Thoracic aorta (tissue), 2 donors: Measurements from ENCODE around the gene PITPNM1. TPM values are rescaled to one million over a fixed set of nuclear protein-coding genes. Genes with fewer than 3 reads are reported as not detected.

Experiments
- ATAC-seq: fragments of 150-250 bp; one replicate; pipeline ENCODE4 v1.8.0; 2017; ENCODE audit warnings: low read depth; ENCODE audit not compliant: insufficient number of reproducible peaks, low FRiP score
- DNase-seq: peaks from one replicate; pipeline ENCODE4 v3.0.0-alpha.2; 2020; ENCODE audit warnings: low spot score
- H3K27ac ChIP-seq, 2 donors: fragments of 200-600 bp; sonication (generic); 1 replicate in 1 of 2; 2 replicates in 1 of 2; pipeline ENCODE4 v1.5.1; 2016; ENCODE audit warnings: mild to moderate bottlenecking in 2 of 2, moderate library complexity in 2 of 2
- H3K27me3 ChIP-seq: fragments of 200-600 bp; sonication (generic); replicated peaks from 2 replicates; pipeline ENCODE4 v1.6.0; 2016; ENCODE audit warnings: mild to moderate bottlenecking; ENCODE audit not compliant: insufficient read depth
- H3K36me3 ChIP-seq: fragments of 200-600 bp; sonication (generic); one replicate; pipeline ENCODE4 v1.5.1; 2016
- H3K4me1 ChIP-seq, 2 donors: fragments of 200-600 bp; sonication (generic); 1 replicate in 1 of 2; 2 replicates in 1 of 2; pipeline versions ENCODE4 v1.5.1 to v1.6.0; 2016; ENCODE audit warnings: low read depth in 2 of 2, mild to moderate bottlenecking in 1 of 2; ENCODE audit not compliant: control insufficient read depth in 1 of 2
- H3K4me3 ChIP-seq: fragments of 200-600 bp; sonication (generic); 2 replicates; pipeline ENCODE4 v1.5.1; 2016; ENCODE audit warnings: mild to moderate bottlenecking
- H3K9me3 ChIP-seq: fragments of 200-600 bp; sonication (generic); 2 replicates; pipeline ENCODE4 v1.5.1; 2016
- total RNA-seq, 2 donors: library from RNA; depleted of rRNA; stranded (reverse); fragments of >200 nt; gene quantifications; one replicate each; pipeline versions ENCODE4 v1.1.0 to v1.2.3, GENCODE V29; 2016
- TF ChIP-seq, protein P1 (sequence below): fragments of 200-600 bp; sonication (generic); IDR thresholded peaks from one replicate; pipeline ENCODE4 v1.5.1; 2019; ENCODE audit warnings: antibody characterized with exemption

PITPNM1 gene
- total RNA-seq, 2 donors from 2014 or later = 27.1 to 32.5 TPM

DNA sequence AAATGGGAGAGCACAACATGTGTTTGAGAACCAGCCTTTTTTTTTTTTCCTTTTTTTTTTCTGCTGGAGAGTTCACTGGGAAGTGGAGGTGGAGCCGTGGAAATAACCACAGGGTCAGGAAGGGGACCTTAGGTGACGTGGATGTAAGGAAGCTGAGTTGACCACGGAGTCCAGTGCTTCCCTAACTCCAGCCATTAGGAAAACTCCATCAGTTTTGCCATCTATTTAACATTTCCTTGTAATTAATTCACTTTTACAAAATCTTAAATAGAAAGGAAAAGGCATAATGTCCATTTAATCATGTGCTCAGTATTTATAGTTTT lies 4.8 kb upstream of the PITPNM1 start:
- ATAC-seq (no peak), DNase-seq (no peak)
- Histone ChIP-seq H3K9me3 (no peaks in the 10 kb centered on the region), H3K27me3 (no peaks in the 10 kb centered on the region), H3K4me1 (peaks cover 17 to 32% of the 10 kb centered on the region in 2 donors), H3K36me3 (no peaks in the 10 kb centered on the region), H3K4me3 (no peak overlapping the region), H3K27ac (no peak overlapping the region)
- TF ChIP-seq, protein P1, sequence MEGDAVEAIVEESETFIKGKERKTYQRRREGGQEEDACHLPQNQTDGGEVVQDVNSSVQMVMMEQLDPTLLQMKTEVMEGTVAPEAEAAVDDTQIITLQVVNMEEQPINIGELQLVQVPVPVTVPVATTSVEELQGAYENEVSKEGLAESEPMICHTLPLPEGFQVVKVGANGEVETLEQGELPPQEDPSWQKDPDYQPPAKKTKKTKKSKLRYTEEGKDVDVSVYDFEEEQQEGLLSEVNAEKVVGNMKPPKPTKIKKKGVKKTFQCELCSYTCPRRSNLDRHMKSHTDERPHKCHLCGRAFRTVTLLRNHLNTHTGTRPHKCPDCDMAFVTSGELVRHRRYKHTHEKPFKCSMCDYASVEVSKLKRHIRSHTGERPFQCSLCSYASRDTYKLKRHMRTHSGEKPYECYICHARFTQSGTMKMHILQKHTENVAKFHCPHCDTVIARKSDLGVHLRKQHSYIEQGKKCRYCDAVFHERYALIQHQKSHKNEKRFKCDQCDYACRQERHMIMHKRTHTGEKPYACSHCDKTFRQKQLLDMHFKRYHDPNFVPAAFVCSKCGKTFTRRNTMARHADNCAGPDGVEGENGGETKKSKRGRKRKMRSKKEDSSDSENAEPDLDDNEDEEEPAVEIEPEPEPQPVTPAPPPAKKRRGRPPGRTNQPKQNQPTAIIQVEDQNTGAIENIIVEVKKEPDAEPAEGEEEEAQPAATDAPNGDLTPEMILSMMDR = no peak

DNA sequence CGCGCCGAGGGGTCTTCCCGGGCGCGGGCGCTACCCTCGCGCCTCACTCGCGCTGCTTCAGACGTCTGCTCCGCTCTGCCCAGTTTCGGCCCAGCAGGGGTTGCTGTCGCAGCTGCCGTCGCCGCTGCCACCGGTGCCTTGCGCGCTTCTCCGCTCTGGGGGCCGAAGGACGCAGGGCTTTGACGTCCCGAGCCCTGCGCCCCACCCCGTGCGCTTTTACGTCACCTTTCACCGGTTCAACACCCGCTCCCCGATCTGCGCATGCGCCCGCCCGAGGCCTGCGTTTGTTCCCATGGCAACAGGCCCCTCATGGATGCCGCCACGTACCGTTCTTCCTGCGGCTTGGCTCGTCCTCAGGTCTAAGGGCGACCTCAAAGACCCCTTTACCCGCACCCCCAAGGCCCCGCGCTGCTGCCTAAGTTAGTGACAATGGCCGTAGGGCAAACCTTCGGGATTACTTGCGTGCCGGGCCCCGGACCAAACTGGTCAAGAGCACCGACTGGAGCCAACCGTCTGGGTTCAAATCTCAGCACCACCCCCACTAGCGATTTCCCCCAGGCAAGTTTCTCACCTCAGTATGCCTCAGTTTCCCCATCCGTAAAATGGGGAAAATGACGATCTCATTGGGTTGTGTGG lies 3.4 kb upstream of the PITPNM1 start:
- H3K4me1 ChIP-seq = peaks cover 20 to 46% of the 10 kb centered on the region in 2 donors
- no peaks in the 10 kb centered on the region for H3K36me3 ChIP-seq
- peak; percentile 99 for DNase-seq
- H3K27ac ChIP-seq = peak overlapping the region; percentile 98
- no peaks in the 10 kb centered on the region for H3K9me3 ChIP-seq
- ATAC-seq = peak; percentile 32
- TF ChIP-seq, protein P1 = no peak
- no peaks in the 10 kb centered on the region for H3K27me3 ChIP-seq
- H3K4me3 ChIP-seq = peak overlapping the region; percentile 84

DNA sequence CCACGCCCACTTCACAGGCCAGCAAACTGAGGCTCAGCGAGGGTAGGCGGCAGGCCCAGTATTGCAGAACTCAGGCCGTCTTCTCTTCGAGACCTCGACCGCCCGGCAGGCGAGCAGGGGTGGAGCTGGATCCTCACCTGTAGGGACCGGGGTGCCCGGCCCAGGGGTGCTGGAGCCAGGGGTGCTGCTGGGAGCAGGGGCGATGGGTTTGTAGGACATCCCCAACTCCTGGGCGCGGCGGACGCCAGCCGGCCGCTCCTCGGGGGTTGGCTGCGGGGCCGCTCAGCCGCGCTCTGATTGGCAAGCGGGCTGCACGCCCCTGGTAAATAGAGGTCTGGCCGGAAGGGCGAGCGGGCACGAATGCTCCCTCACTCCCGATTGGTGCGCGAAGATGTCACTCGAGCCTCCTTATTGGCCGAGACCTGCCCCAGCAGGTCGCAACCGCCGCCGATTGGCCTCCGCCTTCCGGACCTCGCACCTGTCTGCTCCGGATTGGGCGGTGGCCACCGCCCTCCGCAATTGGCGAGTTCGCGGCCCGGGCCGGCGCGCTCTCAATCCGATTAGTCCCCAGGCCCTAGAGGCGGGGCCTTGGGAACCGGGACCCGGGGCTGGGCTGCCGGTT lies 2.8 kb upstream of the PITPNM1 start, which contains the start of gene CDK2AP2:
TSS of gene CDK2AP2 (minus strand) at position 299 of the 622 bp plus-strand sequence. CDS start at position 219, 80 bp downstream.
- peak; percentile 99 for DNase-seq
- Histone ChIP-seq H3K27ac (peak within 1 kb of the TSS; percentile 98), H3K4me3 (peak within 1 kb of the TSS; percentile 84), H3K4me1 (peaks cover 21 to 50% of the 10 kb centered on the region in 2 donors), H3K9me3 (no peaks in the 10 kb centered on the region), H3K36me3 (no peaks in the 10 kb centered on the region), H3K27me3 (no peaks in the 10 kb centered on the region)
- peak; percentile 63 for ATAC-seq
- TF ChIP-seq, protein P1 = no peak

DNA sequence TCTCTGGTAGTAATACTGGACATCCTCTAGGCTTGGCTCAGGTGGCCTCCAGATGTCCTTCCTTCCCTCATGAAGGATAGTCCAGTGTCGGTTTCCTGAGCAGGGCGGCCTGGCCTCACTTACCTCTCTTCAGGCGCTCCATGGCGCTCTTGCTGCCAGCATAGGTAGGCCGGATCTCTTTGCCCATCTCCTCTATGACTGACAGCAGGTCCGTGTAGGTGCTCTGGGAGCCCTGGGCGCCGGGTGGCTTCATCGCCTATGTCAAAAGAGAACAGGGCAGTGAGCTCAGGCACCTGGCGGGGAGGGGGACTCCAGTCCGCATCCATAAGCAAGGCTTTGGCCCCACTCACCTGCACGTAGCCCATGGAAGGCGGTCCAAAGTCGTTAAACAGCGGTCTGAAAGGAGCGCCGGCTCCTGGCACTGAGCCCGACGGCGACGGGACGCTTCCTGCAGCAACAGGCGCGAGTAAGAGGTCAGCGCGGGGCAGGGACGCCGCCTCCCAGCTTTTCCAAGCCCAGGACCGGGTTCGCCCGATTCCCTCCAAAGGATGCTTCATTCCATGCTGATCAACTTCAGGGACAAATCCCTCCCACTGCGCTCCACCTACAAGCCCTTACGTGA lies 2.2 kb upstream of the PITPNM1 start:
- no peak for ATAC-seq
- H3K4me1 ChIP-seq = peaks cover 21 to 50% of the 10 kb centered on the region in 2 donors
- DNase-seq = peak; percentile 56

More for the DNA sequence above, 2.2 kb upstream of the PITPNM1 start:
- H3K36me3 ChIP-seq = no peaks in the 10 kb centered on the region
- TF ChIP-seq, protein P1 = no peak
- peak overlapping the region; percentile 96 to 98 for H3K27ac ChIP-seq
- H3K27me3 ChIP-seq = no peaks in the 10 kb centered on the region
- H3K9me3 ChIP-seq = no peaks in the 10 kb centered on the region
- H3K4me3 ChIP-seq = peak overlapping the region; percentile 84
